ENCODE results near the gene CLGN. TPM values are rescaled to one million over a fixed set of nuclear protein-coding genes. Genes with fewer than 3 reads are reported as not detected.
A peak's percentile ranks its signal among the peaks of the same experiment; 100 is the strongest.

The CLGN gene
- total and polyA plus RNA-seq, 2 of the 13 experiments (the other 11 are each of a cell fraction or from before 2014, with no cell fraction given) = 7.2 to 17.0 TPM

- TF ChIP-seq ZBED4 (CRISPR knock-in tag; IDR thresholded peaks at IDR 0.05; ENCODE audit: borderline replicate concordance) (no peak), CREB1 (IDR thresholded peaks at IDR 0.05) (peak; percentile 59), CREB1 (CRISPR knock-in tag; IDR thresholded peaks at IDR 0.05) (peak; percentile 85), TCF12 (IDR thresholded peaks at IDR 0.05) (no peak), TCF12 (CRISPR knock-in tag; IDR thresholded peaks at IDR 0.05) (0 out of 2 replicates have a peak, but pooled peaks have one; percentile 49), SIN3A (IDR thresholded peaks at IDR 0.05; ENCODE audit: borderline replicate concordance, low read depth, low read length) (peak; percentile 78; the same call in 1 of the 2 replicates), ARID2 (CRISPR knock-in tag; IDR thresholded peaks at IDR 0.05; ENCODE audit: borderline replicate concordance) (no peak), ZNF572 (CRISPR knock-in tag; IDR thresholded peaks at IDR 0.05) (no peak; the same call in 1 of the 2 replicates), CENPX (CRISPR knock-in tag; IDR thresholded peaks at IDR 0.05) (no peak), HNRNPUL1 (IDR thresholded peaks at IDR 0.05; ENCODE audit: low read depth, low read length) (no peak), ZNF512B (CRISPR knock-in tag; IDR thresholded peaks at IDR 0.05; ENCODE audit: borderline replicate concordance) (no peak), SRY (CRISPR knock-in tag; IDR thresholded peaks at IDR 0.05) (peak; percentile 81; the same call in 1 of the 2 replicates), CREB3 (CRISPR knock-in tag; IDR thresholded peaks at IDR 0.05) (peak; percentile 86; the same call in 1 of the 2 replicates), MBNL3 (CRISPR knock-in tag; conservative IDR thresholded peaks at IDR 0.05) (no peak), ZNF230 (CRISPR knock-in tag; IDR thresholded peaks at IDR 0.05) (peak; percentile 92), YEATS4 (CRISPR knock-in tag; IDR thresholded peaks at IDR 0.05; ENCODE audit: borderline replicate concordance) (peak; percentile 95), SATB2 (CRISPR knock-in tag; IDR thresholded peaks at IDR 0.05) (peak; percentile 82; the same call in 1 of the 2 replicates), NFE2 (CRISPR knock-in tag; IDR thresholded peaks at IDR 0.05) (no peak), PHF20 (CRISPR knock-in tag; IDR thresholded peaks at IDR 0.05) (peak; percentile 74), ZNF772 (CRISPR knock-in tag; IDR thresholded peaks at IDR 0.05) (peak; percentile 77), ZNF34 (CRISPR knock-in tag; IDR thresholded peaks at IDR 0.05; ENCODE audit: borderline replicate concordance) (no peak)
These were observed 53.9 kb downstream of the CLGN start, which contains the start of gene SCOC (continued) for GRCh38 chr4:140373328-140374129.
